ENCODE results near the gene SCMH1. TPM values are rescaled to one million over a fixed set of nuclear protein-coding genes. Genes with fewer than 3 reads are reported as not detected.
A peak's percentile ranks its signal among the peaks of the same experiment; 100 is the strongest.
"Not testable (repeated sequence)": the region's sequence is repeated elsewhere in the genome, so short reads cannot be mapped to it uniquely, and the experiment has no call there.

Gene SCMH1
- total and polyA plus RNA-seq, 2 experiments from 2014 or later = 48.1 to 52.3 TPM

GRCh38 chr1:41233708-41234107 is 8.4 kb downstream of the SCMH1 start:
- Histone ChIP-seq H3K4me1 (ENCODE audit: insufficient read depth) (peaks cover 31% of the 10 kb centered on the region), H3K27me3 (no peaks in the 10 kb centered on the region), H3K9me2 (replicated peaks; ENCODE audit: insufficient read depth) (no peaks in the 10 kb centered on the region), H4K20me1 (ENCODE audit: insufficient read depth, poor library complexity, severe bottlenecking) (peaks cover 13% of the 10 kb centered on the region), H3K27ac (no peak overlapping the region), H3K36me3 (replicated peaks; ENCODE audit: insufficient read depth, low read depth) (no peaks in the 10 kb centered on the region), H3K79me2 (peaks cover 96% of the 10 kb centered on the region), H3K9me3 (ENCODE audit: low read depth) (no peaks in the 10 kb centered on the region), H3K4me3 (no peak overlapping the region), H2AFZ (no peak overlapping the region), H3K4me2 (peak overlapping the region; percentile 2)
- no peak for DNase-seq (ENCODE audit: low spot score)
- TF ChIP-seq CTCF (IDR thresholded peaks at IDR 0.05; ENCODE audit: poor library complexity) = no peak
- no peak for TF ChIP-seq EZH2phosphoT487 (IDR thresholded peaks at IDR 0.05; ENCODE audit: low read depth, severe bottlenecking, unreplicated experiment)
- TF ChIP-seq EZH2 (IDR thresholded peaks at IDR 0.05; ENCODE audit: borderline replicate concordance) = no peak
- 83% methylated on average over 1 of the region's 1 CpG for WGBS (ENCODE audit: low lambda C conversion rate, missing lambda C conversion rate)

- no peak overlapping the region for H2AFZ ChIP-seq
- TF ChIP-seq EZH2 (IDR thresholded peaks at IDR 0.05; ENCODE audit: borderline replicate concordance) (no peak), EZH2phosphoT487 (IDR thresholded peaks at IDR 0.05; ENCODE audit: low read depth, severe bottlenecking, unreplicated experiment) (no peak), CTCF (IDR thresholded peaks at IDR 0.05; ENCODE audit: poor library complexity) (no peak)
- peaks cover 6% of the 10 kb centered on the region for H4K20me1 ChIP-seq (ENCODE audit: insufficient read depth, poor library complexity, severe bottlenecking)
- H3K27ac ChIP-seq = no peak overlapping the region
- no peak overlapping the region for H3K4me3 ChIP-seq
- no peaks in the 10 kb centered on the region for H3K27me3 ChIP-seq
- H3K9me3 ChIP-seq (ENCODE audit: low read depth) = no peaks in the 10 kb centered on the region
- no peaks in the 10 kb centered on the region for H3K36me3 ChIP-seq (replicated peaks; ENCODE audit: insufficient read depth, low read depth)
- peaks cover 96% of the 10 kb centered on the region for H3K79me2 ChIP-seq
- 83% methylated on average over 3 of the region's 3 CpGs for WGBS (ENCODE audit: low lambda C conversion rate, missing lambda C conversion rate)
- DNase-seq (ENCODE audit: low spot score) = no peak
- H3K4me1 ChIP-seq (ENCODE audit: insufficient read depth) = peaks cover 17% of the 10 kb centered on the region
- no peaks in the 10 kb centered on the region for H3K9me2 ChIP-seq (replicated peaks; ENCODE audit: insufficient read depth)
- H3K4me2 ChIP-seq = peak overlapping the region; percentile 18
Measured at GRCh38 chr1:41232305-41232704, 9.8 kb downstream of the SCMH1 start.

- Histone ChIP-seq H3K27ac (no peak overlapping the region), H3K4me3 (no peak overlapping the region), H3K36me3 (replicated peaks; ENCODE audit: insufficient read depth, low read depth) (no peaks in the 10 kb centered on the region), H3K79me2 (peaks cover 96% of the 10 kb centered on the region), H3K9me2 (replicated peaks; ENCODE audit: insufficient read depth) (no peaks in the 10 kb centered on the region), H3K4me1 (ENCODE audit: insufficient read depth) (peaks cover 13% of the 10 kb centered on the region), H3K9me3 (ENCODE audit: low read depth) (no peaks in the 10 kb centered on the region), H2AFZ (no peak overlapping the region), H3K4me2 (no peak overlapping the region), H4K20me1 (ENCODE audit: insufficient read depth, poor library complexity, severe bottlenecking) (peaks cover 9% of the 10 kb centered on the region), H3K27me3 (no peaks in the 10 kb centered on the region)
- WGBS (ENCODE audit: low lambda C conversion rate, missing lambda C conversion rate) = 91% methylated on average over 2 of the region's 2 CpGs
- TF ChIP-seq EZH2phosphoT487 (IDR thresholded peaks at IDR 0.05; ENCODE audit: low read depth, severe bottlenecking, unreplicated experiment) = no peak
- TF ChIP-seq CTCF (IDR thresholded peaks at IDR 0.05; ENCODE audit: poor library complexity) = no peak
- TF ChIP-seq EZH2 (IDR thresholded peaks at IDR 0.05; ENCODE audit: borderline replicate concordance) = no peak
- DNase-seq (ENCODE audit: low spot score) = no peak
Measured at GRCh38 chr1:41230656-41231055, 11.4 kb downstream of the SCMH1 start.

- WGBS (ENCODE audit: low lambda C conversion rate, missing lambda C conversion rate) = 98% methylated on average over 2 of the region's 2 CpGs
- not testable (repeated sequence) for H3K27ac ChIP-seq; H2AFZ ChIP-seq; H3K9me3 ChIP-seq (ENCODE audit: low read depth); H3K36me3 ChIP-seq (replicated peaks; ENCODE audit: insufficient read depth, low read depth); H3K4me3 ChIP-seq; H3K4me2 ChIP-seq; H3K9me2 ChIP-seq (replicated peaks; ENCODE audit: insufficient read depth); DNase-seq (ENCODE audit: low spot score); H3K27me3 ChIP-seq
- Histone ChIP-seq H3K4me1 (ENCODE audit: insufficient read depth) (peaks cover 14% of the 10 kb centered on the region), H4K20me1 (ENCODE audit: insufficient read depth, poor library complexity, severe bottlenecking) (peaks cover 13% of the 10 kb centered on the region), H3K79me2 (peaks cover 100% of the 10 kb centered on the region)
Measured at GRCh38 chr1:41229219-41229618, 12.9 kb downstream of the SCMH1 start.

Data from hepatocyte (in vitro differentiated cells).